Keratinocyte (primary cell): ENCODE results near the gene ANGEL1. TPM values are rescaled to one million over a fixed set of nuclear protein-coding genes. Genes with fewer than 3 reads are reported as not detected.

Experiments used
- DNase-seq: peaks from one replicate; pipeline ENCODE4 v3.0.0-alpha.2; 2011; ENCODE audit warnings: low read depth, missing footprints, low spot score
- FAIRE-seq: peaks from 2 replicates; lab custom pipeline; 2011; peaks lifted over from hg19 to GRCh38; lab: Jason Lieb, UNC
- H2AFZ ChIP-seq: 2 replicates; pipeline ENCODE4 v1.6.0; 2012; ENCODE audit warnings: low read length, control low read depth, inconsistent platforms; ENCODE audit not compliant: control insufficient read depth
- H3K27ac ChIP-seq: 2 replicates; pipeline ENCODE4 v1.5.1; 2011; ENCODE audit warnings: low read length; ENCODE audit not compliant: control insufficient read depth, insufficient read depth
- H3K27me3 ChIP-seq: 3 replicates; pipeline ENCODE4 v1.6.0; 2011; ENCODE audit warnings: low read length; ENCODE audit not compliant: control insufficient read depth, insufficient read depth; ENCODE audit errors: extremely low read depth
- H3K36me3 ChIP-seq, 2 experiments: 2 replicates in 1 of 2; 3 replicates in 1 of 2; pipeline ENCODE4 v1.5.1; 2011; ENCODE audit warnings: low read length in 2 of 2, mild to moderate bottlenecking in 1 of 2; ENCODE audit not compliant: control insufficient read depth in 2 of 2, insufficient read depth in 2 of 2; ENCODE audit errors: extremely low read depth in 1 of 2
- H3K4me1 ChIP-seq: 3 replicates; pipeline ENCODE4 v1.5.1; 2011; ENCODE audit warnings: low read length; ENCODE audit not compliant: control insufficient read depth, insufficient read depth; ENCODE audit errors: extremely low read depth
- H3K4me2 ChIP-seq: 3 replicates; pipeline ENCODE4 v1.6.0; 2011; ENCODE audit warnings: low read depth, low read length; ENCODE audit not compliant: control insufficient read depth, insufficient read depth; ENCODE audit errors: extremely low read depth
- H3K4me3 ChIP-seq, 3 experiments: fragments of 200-600 bp in 1 of 3; sonication (generic) in 1 of 3; 2 replicates in 2 of 3; 3 replicates in 1 of 3; pipeline ENCODE4 v1.5.1; 2011 to 2016; ENCODE audit warnings: low read length in 3 of 3, mild to moderate bottlenecking in 3 of 3, control low read depth in 2 of 3, inconsistent platforms in 1 of 3, low read depth in 1 of 3, mixed read lengths in 1 of 3, mixed run types in 1 of 3, moderate library complexity in 1 of 3; ENCODE audit not compliant: control insufficient read depth in 2 of 3, insufficient read depth in 2 of 3; ENCODE audit errors: extremely low read depth in 1 of 3
- H3K79me2 ChIP-seq: 2 replicates; pipeline ENCODE4 v1.6.0; 2012; ENCODE audit warnings: low read length; ENCODE audit not compliant: control insufficient read depth, insufficient read depth
- H3K9ac ChIP-seq: 3 replicates; pipeline ENCODE4 v1.6.0; 2011; ENCODE audit warnings: low read length; ENCODE audit not compliant: control insufficient read depth, insufficient read depth; ENCODE audit errors: extremely low read depth
- H3K9me1 ChIP-seq: 3 replicates; pipeline ENCODE4 v1.6.0; 2011; ENCODE audit warnings: low read length; ENCODE audit not compliant: control insufficient read depth, insufficient read depth; ENCODE audit errors: extremely low read depth
- H3K9me3 ChIP-seq: 2 replicates; pipeline ENCODE4 v1.5.1; 2012; ENCODE audit warnings: low read depth, low read length; ENCODE audit not compliant: control insufficient read depth
- H4K20me1 ChIP-seq: 3 replicates; pipeline ENCODE4 v1.6.0; 2011; ENCODE audit warnings: low read length; ENCODE audit not compliant: control insufficient read depth, insufficient read depth; ENCODE audit errors: extremely low read depth
- EZH2 ChIP-seq: IDR thresholded peaks from one replicate; pipeline ENCODE4 v1.6.1; 2012; ENCODE audit warnings: inconsistent platforms, mild to moderate bottlenecking, low read length, moderate library complexity
- dilution Hi-C: fragments of 300-500 bp; cut with MboI; formaldehyde crosslinking; loops from one replicate; pipeline ENCODE4 v1.7.0; 2020; ENCODE audit warnings: low sequenced_read_pairs; ENCODE audit not compliant: extremely low pct_ligation_motif_present
- polyA plus RNA-seq, 5 experiments: library from polyadenylated mRNA; depleted of rRNA in 3 of 5; stranded (reverse) in 3 of 5; stranded (forward) in 1 of 5; unstranded in 1 of 5; fragments of >200 nt; gene quantifications; 1 replicate in 1 of 5; 2 replicates in 3 of 5; 3 replicates in 1 of 5; pipeline versions ENCODE4 v1.2.1 to v1.2.3, GENCODE V29; 2011 to 2012; ENCODE audit warnings: missing spikeins in 2 of 5, low read depth in 1 of 5, low replicate concordance in 1 of 5
- TF ChIP-seq, protein P1 (sequence below), 3 experiments: IDR thresholded peaks in 1 of 3; conservative IDR thresholded peaks in 1 of 3; optimal IDR thresholded peaks in 1 of 3; 2 replicates in 2 of 3; 3 replicates in 1 of 3; pipeline versions ENCODE3 to v1.5.1; 2011; ENCODE audit warnings: low read length in 3 of 3, mild to moderate bottlenecking in 3 of 3, moderate library complexity in 2 of 3, control low read depth in 1 of 3, inconsistent platforms in 1 of 3; ENCODE audit not compliant: insufficient read depth in 2 of 3; ENCODE audit errors: extremely low read depth in 1 of 3

ANGEL1 gene
- polyA plus RNA-seq, 1 donor (not counting 4 experiments of a cell fraction or from before 2014, with no cell fraction given), result 13.0 TPM

DNA sequence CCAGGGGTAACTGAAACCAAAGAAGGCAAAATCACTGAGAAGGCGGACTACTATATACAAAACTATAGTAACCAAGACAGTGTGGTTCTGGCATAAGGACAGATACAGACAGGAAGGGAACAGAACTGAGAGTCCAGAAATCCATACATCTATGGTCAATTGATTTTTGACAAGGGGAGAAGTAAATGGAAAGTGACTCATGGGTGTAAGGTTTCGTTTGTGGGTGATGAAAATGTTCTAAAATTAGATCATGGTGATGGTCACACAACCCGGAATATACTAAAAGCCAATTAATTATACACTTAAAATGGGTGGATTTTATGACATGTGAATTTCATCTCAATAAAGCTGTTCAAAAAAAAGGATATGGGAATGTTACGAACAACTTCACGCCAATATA, 18.7 kb downstream of the ANGEL1 start:
- TF ChIP-seq EZH2, result no peak
- no peak for FAIRE-seq
- H3K4me3 ChIP-seq, result no peak overlapping the region
- DNase-seq, result no peak
- H3K79me2 ChIP-seq, result no peaks in the 10 kb centered on the region
- no peaks in the 10 kb centered on the region for H3K9me3 ChIP-seq
- peaks cover 9 to 16% of the 10 kb centered on the region in 2 experiments for H3K36me3 ChIP-seq
- no peak overlapping the region for H2AFZ ChIP-seq
- dilution Hi-C loops, result no loop called here
- H4K20me1 ChIP-seq, result no peaks in the 10 kb centered on the region
- no peak overlapping the region for H3K9ac ChIP-seq
- no peak overlapping the region for H3K4me2 ChIP-seq
- H3K4me1 ChIP-seq, result no peaks in the 10 kb centered on the region
- no peaks in the 10 kb centered on the region for H3K9me1 ChIP-seq
- H3K27me3 ChIP-seq, result no peaks in the 10 kb centered on the region
- H3K27ac ChIP-seq, result no peak overlapping the region

- no peaks in the 10 kb centered on the region for H3K9me3 ChIP-seq
- FAIRE-seq, result no peak
- H3K9ac ChIP-seq, result no peak overlapping the region
- H3K4me1 ChIP-seq, result no peaks in the 10 kb centered on the region
- no peak overlapping the region for H3K4me2 ChIP-seq
- no peak for TF ChIP-seq EZH2
- TF ChIP-seq, protein P1, sequence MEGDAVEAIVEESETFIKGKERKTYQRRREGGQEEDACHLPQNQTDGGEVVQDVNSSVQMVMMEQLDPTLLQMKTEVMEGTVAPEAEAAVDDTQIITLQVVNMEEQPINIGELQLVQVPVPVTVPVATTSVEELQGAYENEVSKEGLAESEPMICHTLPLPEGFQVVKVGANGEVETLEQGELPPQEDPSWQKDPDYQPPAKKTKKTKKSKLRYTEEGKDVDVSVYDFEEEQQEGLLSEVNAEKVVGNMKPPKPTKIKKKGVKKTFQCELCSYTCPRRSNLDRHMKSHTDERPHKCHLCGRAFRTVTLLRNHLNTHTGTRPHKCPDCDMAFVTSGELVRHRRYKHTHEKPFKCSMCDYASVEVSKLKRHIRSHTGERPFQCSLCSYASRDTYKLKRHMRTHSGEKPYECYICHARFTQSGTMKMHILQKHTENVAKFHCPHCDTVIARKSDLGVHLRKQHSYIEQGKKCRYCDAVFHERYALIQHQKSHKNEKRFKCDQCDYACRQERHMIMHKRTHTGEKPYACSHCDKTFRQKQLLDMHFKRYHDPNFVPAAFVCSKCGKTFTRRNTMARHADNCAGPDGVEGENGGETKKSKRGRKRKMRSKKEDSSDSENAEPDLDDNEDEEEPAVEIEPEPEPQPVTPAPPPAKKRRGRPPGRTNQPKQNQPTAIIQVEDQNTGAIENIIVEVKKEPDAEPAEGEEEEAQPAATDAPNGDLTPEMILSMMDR (optimal IDR thresholded peaks at IDR 0.05 in 1 of 3, IDR thresholded peaks at IDR 0.05 in 1 of 3, conservative IDR thresholded peaks at IDR 0.05 in 1 of 3; ENCODE audit: extremely low read depth in 1 of 3, insufficient read depth in 2 of 3, low read length in 3 of 3), result no peak
- H2AFZ ChIP-seq, result no peak overlapping the region
- H3K9me1 ChIP-seq, result no peaks in the 10 kb centered on the region
- H3K79me2 ChIP-seq, result no peaks in the 10 kb centered on the region
- no peak for DNase-seq
- peaks cover 12 to 22% of the 10 kb centered on the region in 2 experiments for H3K36me3 ChIP-seq
- no peaks in the 10 kb centered on the region for H4K20me1 ChIP-seq
- no peaks in the 10 kb centered on the region for H3K27me3 ChIP-seq
- no peak overlapping the region for H3K4me3 ChIP-seq
- dilution Hi-C loops, result no loop called here
- no peak overlapping the region for H3K27ac ChIP-seq
Measured at GRCh38 chr14:76793324-76793723, 19.4 kb downstream of the ANGEL1 start.

GRCh38 chr14:76792422-76792821, 20.3 kb downstream of the ANGEL1 start:
- H3K4me3 ChIP-seq, result no peak overlapping the region
- H3K9me3 ChIP-seq, result no peaks in the 10 kb centered on the region
- dilution Hi-C loops, result no loop called here
- H3K4me1 ChIP-seq, result no peaks in the 10 kb centered on the region
- TF ChIP-seq EZH2, result no peak
- TF ChIP-seq, protein P1 (optimal IDR thresholded peaks at IDR 0.05 in 1 of 3, IDR thresholded peaks at IDR 0.05 in 1 of 3, conservative IDR thresholded peaks at IDR 0.05 in 1 of 3; ENCODE audit: extremely low read depth in 1 of 3, insufficient read depth in 2 of 3, low read length in 3 of 3), result no peak
- H3K9me1 ChIP-seq, result no peaks in the 10 kb centered on the region
- no peak for DNase-seq
- H3K27me3 ChIP-seq, result no peaks in the 10 kb centered on the region
- no peak overlapping the region for H3K4me2 ChIP-seq
- H3K27ac ChIP-seq, result no peak overlapping the region
- FAIRE-seq, result no peak
- H3K9ac ChIP-seq, result no peak overlapping the region
- H4K20me1 ChIP-seq, result no peaks in the 10 kb centered on the region
- H2AFZ ChIP-seq, result no peak overlapping the region
- no peaks in the 10 kb centered on the region for H3K79me2 ChIP-seq
- peaks cover 16 to 28% of the 10 kb centered on the region in 2 experiments for H3K36me3 ChIP-seq
